ENCODE measurements around the gene TRAF3. TPM values are rescaled to one million over a fixed set of nuclear protein-coding genes. Genes with fewer than 3 reads are reported as not detected.

The TRAF3 gene
- total RNA-seq, 1 experiment from 2014 or later = 11.2 TPM

GRCh38 chr14:102937331-102938175 lies 160.3 kb downstream of the TRAF3 start:
- no peak for ATAC-seq
- ChIA-PET CTCF (no interaction called here), POLR2A (no interaction called here)
- Mint-ChIP-seq H3K4me1 (no peaks in the 10 kb centered on the region), H3K36me3 (peaks cover 32% of the 10 kb centered on the region), H3K27me3 (ENCODE audit: low read depth) (no peaks in the 10 kb centered on the region), H3K9me3 (no peaks in the 10 kb centered on the region), H3K4me3 (no peak overlapping the region), H3K27ac (no peak overlapping the region; the same call in 1 of the 2 replicates)
- TF ChIP-seq PREB (CRISPR knock-in tag; IDR thresholded peaks at IDR 0.05; ENCODE audit: borderline replicate concordance) (no peak), SMAD4 (CRISPR knock-in tag; IDR thresholded peaks at IDR 0.05) (no peak), ZSCAN18 (CRISPR knock-in tag; IDR thresholded peaks at IDR 0.05) (no peak), SP1 (CRISPR knock-in tag; conservative IDR thresholded peaks at IDR 0.05) (no peak), SOX15 (CRISPR knock-in tag; IDR thresholded peaks at IDR 0.05) (no peak)
- DNase-seq (ENCODE audit: low spot score) = no peak

GRCh38 chr14:102938191-102938590 lies 160.9 kb downstream of the TRAF3 start:
- DNase-seq (ENCODE audit: low spot score) (no peak), ATAC-seq (no peak)
- H3K36me3 Mint-ChIP-seq = peaks cover 33% of the 10 kb centered on the region
- no peak overlapping the region for H3K27ac Mint-ChIP-seq
- no peaks in the 10 kb centered on the region for H3K4me1 Mint-ChIP-seq
- POLR2A ChIA-PET = no interaction called here
- CTCF ChIA-PET = no interaction called here
- H3K9me3 Mint-ChIP-seq = no peaks in the 10 kb centered on the region
- H3K4me3 Mint-ChIP-seq = no peak overlapping the region
- no peaks in the 10 kb centered on the region for H3K27me3 Mint-ChIP-seq (ENCODE audit: low read depth)
- TF ChIP-seq ZNF416 (CRISPR knock-in tag; IDR thresholded peaks at IDR 0.05) (no peak), USF1 (CRISPR knock-in tag; IDR thresholded peaks at IDR 0.05) (no peak), ZNF263 (CRISPR knock-in tag; IDR thresholded peaks at IDR 0.05; ENCODE audit: low read depth) (no peak), E2F4 (CRISPR knock-in tag; IDR thresholded peaks at IDR 0.05; ENCODE audit: borderline replicate concordance, low read depth) (no peak), ZBTB43 (CRISPR knock-in tag; IDR thresholded peaks at IDR 0.05) (no peak), ATF1 (CRISPR knock-in tag; IDR thresholded peaks at IDR 0.05) (no peak), TCF7 (CRISPR knock-in tag; IDR thresholded peaks at IDR 0.05; ENCODE audit: low read depth) (no peak), ZNF219 (CRISPR knock-in tag; IDR thresholded peaks at IDR 0.05; ENCODE audit: borderline replicate concordance) (no peak), ZNF232 (CRISPR knock-in tag; IDR thresholded peaks at IDR 0.05) (no peak), AFF4 (CRISPR knock-in tag; IDR thresholded peaks at IDR 0.05; ENCODE audit: borderline replicate concordance) (no peak), MAX (CRISPR knock-in tag; IDR thresholded peaks at IDR 0.05) (no peak), ZNF423 (CRISPR knock-in tag; IDR thresholded peaks at IDR 0.05) (no peak), SMAD4 (CRISPR knock-in tag; IDR thresholded peaks at IDR 0.05) (no peak), E2F1 (CRISPR knock-in tag; IDR thresholded peaks at IDR 0.05) (no peak), HMGXB4 (CRISPR knock-in tag; IDR thresholded peaks at IDR 0.05) (no peak), NR1H2 (CRISPR knock-in tag; IDR thresholded peaks at IDR 0.05) (no peak)

All from WTC11 (cell line).